Thyroid gland (tissue), 4 donors: Measurements from ENCODE around the gene PRKCQ. TPM values are rescaled to one million over a fixed set of nuclear protein-coding genes. Genes with fewer than 3 reads are reported as not detected.
A peak's percentile ranks its signal among the peaks of the same experiment; 100 is the strongest.
"Not testable (repeated sequence)": the region's sequence is repeated elsewhere in the genome, so short reads cannot be mapped to it uniquely, and the experiment has no call there.

ENCODE experiments used
- DNase-seq, 2 donors: peaks; one replicate each; pipeline ENCODE4 v3.0.0-alpha.2; 2019
- H3K27ac ChIP-seq, 3 donors: fragments of 200-600 bp; sonication (generic); 1 replicate in 2 of 3; 2 replicates in 1 of 3; pipeline ENCODE4 v1.5.1; 2016 to 2019; ENCODE audit warnings: mild to moderate bottlenecking in 1 of 3, moderate library complexity in 1 of 3
- H3K27me3 ChIP-seq: fragments of 200-600 bp; sonication (generic); one replicate; pipeline ENCODE4 v1.5.1; 2019
- H3K36me3 ChIP-seq, 2 donors: fragments of 200-600 bp; sonication (generic); one replicate each; pipeline ENCODE4 v1.5.1; 2016 to 2019
- H3K4me1 ChIP-seq, 2 donors: fragments of 200-600 bp; sonication (generic); one replicate each; pipeline ENCODE4 v1.5.1; 2017 to 2019
- H3K4me3 ChIP-seq, 3 donors: fragments of 200-600 bp; sonication (generic); replicated peaks in 1 of 3; 1 replicate in 2 of 3; 2 replicates in 1 of 3; pipeline ENCODE4 v1.5.1; 2016; ENCODE audit warnings: mild to moderate bottlenecking in 1 of 3
- H3K9me3 ChIP-seq: fragments of 200-600 bp; sonication (generic); one replicate; pipeline ENCODE4 v1.5.1; 2017
- POLR2A ChIP-seq, 2 donors: fragments of 450-650 bp; IDR thresholded peaks; one replicate each; pipeline ENCODE4 v1.6.1; 2017; ENCODE audit warnings: antibody characterized with exemption in 2 of 2, mild to moderate bottlenecking in 2 of 2, moderate library complexity in 1 of 2
- WGBS, 2 donors: methylation state at CpG; one replicate each; pipeline ENCODE4 v1.1.5; 2017; 5-methylcytosine and 5-hydroxymethylcytosine counted together
- intact Hi-C: fragments of 100-400 bp; cut with DNase I; formaldehyde crosslinking; loops from one replicate; pipeline ENCODE4 v1.15.1; 2023
- total RNA-seq, 4 donors: library from RNA; depleted of rRNA; stranded (reverse); fragments of >200 nt; gene quantifications; one replicate each; pipeline ENCODE4 v1.2.3, GENCODE V29; 2016
- TF ChIP-seq, protein P1 (sequence below), 6 experiments: fragments of 200-600 bp in 3 of 6; fragments of 450-650 bp in 3 of 6; sonication (generic) in 3 of 6; IDR thresholded peaks; one replicate each; pipeline ENCODE4 v1.5.1; 2016 to 2019; ENCODE audit warnings: antibody characterized with exemption in 6 of 6, mild to moderate bottlenecking in 2 of 6, inconsistent platforms in 1 of 6, moderate library complexity in 1 of 6

PRKCQ gene
- total RNA-seq, 4 donors from 2014 or later: 24.2 to 45.7 (median 34.5) TPM

DNA sequence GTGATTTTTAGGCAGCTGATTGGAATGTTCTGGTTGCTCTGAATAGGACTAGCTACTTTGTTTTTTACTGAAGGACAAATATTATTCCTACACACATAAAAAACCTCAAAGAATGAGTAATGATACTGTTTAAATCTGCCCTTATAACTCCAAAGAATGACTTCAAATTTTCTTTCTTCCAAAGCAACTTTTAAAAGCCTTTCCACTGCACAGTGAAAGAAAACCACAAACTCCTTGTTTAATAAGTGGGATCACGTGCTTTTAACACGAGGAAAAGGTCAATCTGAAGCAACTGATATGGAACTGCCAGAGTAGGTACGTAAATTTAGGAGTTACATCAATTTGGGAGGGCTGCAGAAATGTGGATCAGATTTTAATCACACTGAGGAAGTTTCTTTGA lies 8.0 kb upstream of the PRKCQ start:
- H3K36me3 ChIP-seq: no peaks in the 10 kb centered on the region
- 31 to 32% methylated on average over 3 of the region's 3 CpGs for WGBS, 2 donors
- H3K9me3 ChIP-seq: no peaks in the 10 kb centered on the region
- no peaks in the 10 kb centered on the region for H3K27me3 ChIP-seq
- no peak for TF ChIP-seq POLR2A (IDR thresholded peaks at IDR 0.05)
- TF ChIP-seq, protein P1, sequence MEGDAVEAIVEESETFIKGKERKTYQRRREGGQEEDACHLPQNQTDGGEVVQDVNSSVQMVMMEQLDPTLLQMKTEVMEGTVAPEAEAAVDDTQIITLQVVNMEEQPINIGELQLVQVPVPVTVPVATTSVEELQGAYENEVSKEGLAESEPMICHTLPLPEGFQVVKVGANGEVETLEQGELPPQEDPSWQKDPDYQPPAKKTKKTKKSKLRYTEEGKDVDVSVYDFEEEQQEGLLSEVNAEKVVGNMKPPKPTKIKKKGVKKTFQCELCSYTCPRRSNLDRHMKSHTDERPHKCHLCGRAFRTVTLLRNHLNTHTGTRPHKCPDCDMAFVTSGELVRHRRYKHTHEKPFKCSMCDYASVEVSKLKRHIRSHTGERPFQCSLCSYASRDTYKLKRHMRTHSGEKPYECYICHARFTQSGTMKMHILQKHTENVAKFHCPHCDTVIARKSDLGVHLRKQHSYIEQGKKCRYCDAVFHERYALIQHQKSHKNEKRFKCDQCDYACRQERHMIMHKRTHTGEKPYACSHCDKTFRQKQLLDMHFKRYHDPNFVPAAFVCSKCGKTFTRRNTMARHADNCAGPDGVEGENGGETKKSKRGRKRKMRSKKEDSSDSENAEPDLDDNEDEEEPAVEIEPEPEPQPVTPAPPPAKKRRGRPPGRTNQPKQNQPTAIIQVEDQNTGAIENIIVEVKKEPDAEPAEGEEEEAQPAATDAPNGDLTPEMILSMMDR (IDR thresholded peaks at IDR 0.05): no peak
- H3K4me3 ChIP-seq: no peak overlapping the region
- peak overlapping the region; percentile 19 to 59 (median 38) for H3K27ac ChIP-seq
- intact Hi-C loops: no loop called here
- peaks cover 7 to 20% of the 10 kb centered on the region in 2 donors for H3K4me1 ChIP-seq
- DNase-seq: no peak

DNA sequence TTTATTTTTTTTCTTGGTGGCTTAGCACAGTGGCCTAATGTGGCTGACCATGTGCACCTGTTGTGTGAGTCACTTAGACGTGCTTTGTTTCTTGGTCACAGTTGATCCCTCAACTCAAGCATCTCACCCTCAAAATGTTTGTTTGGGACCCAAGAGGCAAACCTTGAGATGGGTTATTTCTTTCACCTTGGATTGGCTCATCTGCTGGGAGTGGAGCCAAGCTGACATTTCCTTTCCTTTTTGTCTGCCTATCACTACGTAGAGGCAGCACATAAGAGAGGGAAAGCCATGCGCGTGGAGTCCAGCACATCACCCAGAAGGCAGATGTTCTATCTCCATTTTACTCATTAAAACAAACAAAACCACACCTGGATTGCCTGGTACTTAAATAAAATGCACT lies 6.4 kb upstream of the PRKCQ start:
- Histone ChIP-seq H3K4me3 (no peak overlapping the region), H3K27ac (no peak overlapping the region), H3K4me1 (peaks cover 14 to 20% of the 10 kb centered on the region in 2 donors), H3K36me3 (no peaks in the 10 kb centered on the region), H3K27me3 (no peaks in the 10 kb centered on the region), H3K9me3 (no peaks in the 10 kb centered on the region)
- DNase-seq: no peak
- intact Hi-C loops: no loop called here
- TF ChIP-seq, protein P1 (IDR thresholded peaks at IDR 0.05): no peak
- TF ChIP-seq POLR2A (IDR thresholded peaks at IDR 0.05): no peak
- WGBS, 2 donors: 77 to 83% methylated on average over 4 of the region's 4 CpGs

DNA sequence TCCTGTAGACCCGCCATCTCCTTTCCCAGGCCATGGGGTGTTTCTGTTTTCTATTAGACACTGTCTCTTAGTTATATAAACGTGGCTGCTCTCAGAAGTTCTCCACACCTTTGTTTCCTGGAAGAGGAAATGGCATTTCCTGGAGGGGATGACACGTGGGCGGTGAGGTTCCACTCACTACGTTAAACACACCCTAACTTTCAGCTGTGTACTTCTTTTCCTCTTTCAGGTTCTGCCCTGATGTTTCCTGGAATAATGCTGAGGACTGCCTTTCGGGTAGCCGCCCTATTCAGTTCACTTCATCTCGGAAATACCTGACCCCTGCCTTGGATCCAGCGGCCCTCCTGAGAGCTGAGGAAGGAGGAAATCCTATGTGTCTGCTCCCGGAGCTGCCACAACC lies 3.4 kb upstream of the PRKCQ start:
- 84 to 85% methylated on average over 10 of the region's 10 CpGs for WGBS, 2 donors
- no peak for DNase-seq
- H3K27me3 ChIP-seq: no peaks in the 10 kb centered on the region
- H3K4me3 ChIP-seq: no peak overlapping the region
- no peak overlapping the region for H3K27ac ChIP-seq
- H3K4me1 ChIP-seq: peaks cover 12 to 15% of the 10 kb centered on the region in 2 donors
- TF ChIP-seq POLR2A (IDR thresholded peaks at IDR 0.05): no peak
- intact Hi-C loops: no loop called here
- H3K36me3 ChIP-seq: no peaks in the 10 kb centered on the region
- H3K9me3 ChIP-seq: no peaks in the 10 kb centered on the region

DNA sequence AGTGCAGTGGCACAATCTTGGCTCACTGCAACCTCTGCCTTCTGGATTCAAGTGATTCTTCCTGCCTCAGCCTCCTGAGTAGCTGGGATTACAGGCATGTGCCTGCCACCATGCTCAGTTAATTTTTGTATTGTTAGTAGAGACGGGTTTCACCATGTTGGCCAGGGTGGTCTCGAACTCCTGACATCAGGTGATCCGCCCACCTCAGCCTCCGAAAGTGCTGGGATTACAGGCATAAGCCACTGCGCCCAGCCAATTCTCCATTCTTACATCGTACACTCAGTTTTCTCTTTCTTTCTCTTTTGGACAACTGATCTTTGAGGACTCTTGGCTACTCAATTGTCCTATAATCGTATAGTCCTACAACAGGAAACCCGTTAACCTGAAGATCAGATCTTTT lies 2.8 kb upstream of the PRKCQ start:
- WGBS, 2 donors: 94 to 95% methylated on average over 8 of the region's 8 CpGs
- peaks cover 14% of the 10 kb centered on the region in 2 donors for H3K4me1 ChIP-seq
- H3K27ac ChIP-seq, H3K4me3 ChIP-seq, H3K27me3 ChIP-seq, DNase-seq, H3K9me3 ChIP-seq, H3K36me3 ChIP-seq, intact Hi-C loops: not testable (repeated sequence)

DNA sequence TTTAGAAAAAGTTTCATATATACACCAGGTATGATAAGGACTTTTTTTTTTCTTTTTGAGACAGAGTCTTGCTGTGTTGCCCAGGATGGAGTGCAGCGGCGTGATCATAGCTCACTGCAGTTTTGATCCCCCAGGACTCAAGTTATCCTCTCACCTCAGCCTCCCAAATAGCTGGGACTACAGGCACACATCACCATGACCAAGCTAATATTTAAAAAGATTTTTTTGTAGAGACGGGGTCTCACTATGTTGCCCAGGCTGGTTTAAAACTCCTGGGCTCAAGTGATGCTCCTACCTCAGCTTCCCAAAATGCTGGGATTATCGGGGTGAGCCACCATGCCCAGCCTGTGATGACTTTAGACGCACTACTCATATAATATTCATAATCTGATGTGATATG lies 2.2 kb upstream of the PRKCQ start:
- intact Hi-C loops: no loop called here
- WGBS, 2 donors: 96 to 99% methylated on average over 5 of the region's 5 CpGs
- no peak for DNase-seq
- no peak overlapping the region for H3K27ac ChIP-seq
- peaks cover 8 to 14% of the 10 kb centered on the region in 2 donors for H3K4me1 ChIP-seq
- TF ChIP-seq, protein P1 (IDR thresholded peaks at IDR 0.05): no peak
- no peak for TF ChIP-seq POLR2A (IDR thresholded peaks at IDR 0.05)
- H3K4me3 ChIP-seq: no peak overlapping the region
- H3K36me3 ChIP-seq: no peaks in the 10 kb centered on the region
- H3K27me3 ChIP-seq: no peaks in the 10 kb centered on the region
- H3K9me3 ChIP-seq: no peaks in the 10 kb centered on the region

DNA sequence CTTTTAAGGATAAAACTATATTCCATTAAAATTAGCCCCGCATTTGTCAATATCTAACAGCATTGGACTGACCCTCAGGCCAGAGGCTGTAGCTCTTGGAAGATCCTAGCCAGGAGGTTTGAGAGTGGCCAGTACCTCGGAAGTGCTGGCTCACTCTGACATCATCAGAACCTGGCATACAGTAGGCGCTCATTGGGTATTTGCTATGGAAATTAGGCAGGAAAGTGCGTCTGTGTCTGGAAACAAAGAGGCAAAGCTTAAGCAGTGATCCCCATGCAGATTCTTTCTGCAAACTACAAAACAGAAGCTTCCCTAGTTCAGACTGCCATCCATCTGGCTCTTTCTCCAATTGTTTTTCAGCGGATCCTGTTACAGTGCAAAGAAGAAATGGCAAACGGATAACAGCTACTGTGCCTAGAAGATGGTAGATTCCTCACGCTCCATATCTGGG lies 1.7 kb upstream of the PRKCQ start:
- H3K9me3 ChIP-seq: no peaks in the 10 kb centered on the region
- 82 to 90% methylated on average over 7 of the region's 7 CpGs for WGBS, 2 donors
- TF ChIP-seq, protein P1 (IDR thresholded peaks at IDR 0.05): no peak
- TF ChIP-seq POLR2A (IDR thresholded peaks at IDR 0.05): no peak
- no peaks in the 10 kb centered on the region for H3K27me3 ChIP-seq
- H3K4me3 ChIP-seq: no peak overlapping the region
- no peaks in the 10 kb centered on the region for H3K36me3 ChIP-seq
- peaks cover 8 to 14% of the 10 kb centered on the region in 2 donors for H3K4me1 ChIP-seq
- H3K27ac ChIP-seq: no peak overlapping the region
- intact Hi-C loops: no loop called here
- DNase-seq: no peak

DNA sequence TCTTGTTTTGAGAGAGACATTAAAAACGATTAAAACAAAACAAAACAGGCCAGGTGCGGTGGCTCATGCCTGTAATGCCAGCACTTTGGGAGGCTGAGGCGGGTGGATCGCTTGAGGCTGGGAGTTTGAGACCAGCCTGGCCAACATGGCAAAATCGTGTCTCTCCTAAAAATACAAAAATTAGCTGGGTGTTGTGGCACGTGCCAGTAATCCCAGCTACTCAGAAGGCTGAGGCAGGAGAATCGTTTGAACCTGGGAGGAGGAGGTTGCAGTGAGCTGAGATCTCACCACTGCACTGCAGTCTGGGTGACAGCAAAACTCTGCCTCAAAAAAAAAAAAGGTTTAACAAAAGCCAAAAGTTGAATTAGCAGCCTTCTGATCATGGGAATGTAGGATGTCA lies 1.1 kb upstream of the PRKCQ start:
- Histone ChIP-seq H3K27ac (peak overlapping the region in 2 of 3 donors; percentile 87 to 92), H3K4me1 (peaks cover 8 to 14% of the 10 kb centered on the region in 2 donors), H3K4me3 (peak overlapping the region in 2 of 3 donors; percentile 32 to 54)
- DNase-seq, H3K27me3 ChIP-seq, H3K36me3 ChIP-seq, intact Hi-C loops, H3K9me3 ChIP-seq: not testable (repeated sequence)
- WGBS, 2 donors: 39 to 43% methylated on average over 7 of the region's 7 CpGs
